ENCODE measurements around the gene LRRC72.
"Not testable (repeated sequence)": the region's sequence is repeated elsewhere in the genome, so short reads cannot be mapped to it uniquely, and the experiment has no call there.

LRRC72 gene

DNA sequence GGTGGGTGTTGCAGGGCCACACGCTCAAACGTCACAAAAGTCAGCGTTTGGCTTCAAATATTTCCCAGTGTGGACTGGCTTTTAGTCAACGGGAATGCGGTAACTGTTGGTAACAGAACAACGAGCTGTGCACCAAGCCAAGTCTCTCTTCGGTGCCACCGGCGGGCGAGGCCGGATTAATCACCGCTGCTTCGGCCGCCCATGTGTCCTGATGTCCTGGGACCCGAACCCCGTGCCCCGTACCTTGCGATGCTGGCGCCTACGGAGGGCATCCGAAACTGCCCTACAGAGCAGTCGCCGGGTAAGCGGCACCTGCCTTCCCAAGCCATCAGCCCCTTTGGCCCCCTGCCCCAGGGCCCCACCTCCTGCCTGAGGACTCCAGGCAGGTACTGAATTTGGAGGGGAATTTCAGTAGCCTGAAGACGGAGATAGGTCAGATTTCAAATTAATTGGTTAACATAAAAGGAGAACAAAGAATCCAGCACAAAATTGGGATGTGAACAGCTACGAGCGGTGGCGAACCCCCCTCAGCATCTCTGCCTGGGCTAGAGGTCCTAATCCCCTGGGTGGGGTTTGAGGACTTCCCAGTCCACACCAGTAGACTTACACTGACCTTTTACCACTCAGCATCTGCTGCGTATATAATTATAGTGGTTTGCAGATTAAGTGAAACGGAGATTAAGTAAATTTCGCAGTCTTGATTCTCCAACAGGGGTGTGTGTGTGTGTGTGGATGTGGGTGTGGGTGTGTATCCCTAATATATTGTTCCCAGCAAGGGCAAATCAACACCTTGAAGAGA lies at the start of gene LRRC72:
Gene LRRC72, plus strand, starts transcription at position 84 of the 799 bp plus-strand sequence. Its CDS starts 128 bp downstream, at position 212.
- DNase-seq = no peak

DNA sequence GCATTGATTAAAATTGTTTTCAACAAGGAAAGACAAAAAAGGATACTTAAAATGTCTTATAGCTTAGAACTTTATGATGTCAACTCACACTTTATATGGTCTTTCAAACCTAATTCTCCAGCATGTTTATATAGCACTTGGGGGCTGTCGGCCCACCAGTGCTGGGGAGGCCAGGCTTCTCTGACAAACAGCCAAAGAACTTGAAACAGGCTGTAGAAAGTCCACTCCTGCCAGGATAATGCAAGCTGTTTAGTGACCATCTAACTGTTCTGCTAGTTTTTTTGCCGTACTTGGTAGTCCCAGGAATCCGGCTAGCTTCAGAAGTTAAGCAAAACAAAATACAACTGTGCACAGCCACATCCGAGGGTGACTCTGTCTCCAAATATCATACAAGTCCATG lies 47.5 kb upstream of the LRRC72 start:
- DNase-seq = no peak

- no peak for DNase-seq
Measured at GRCh38 chr7:16479591-16479990, 47.0 kb upstream of the LRRC72 start.

DNA sequence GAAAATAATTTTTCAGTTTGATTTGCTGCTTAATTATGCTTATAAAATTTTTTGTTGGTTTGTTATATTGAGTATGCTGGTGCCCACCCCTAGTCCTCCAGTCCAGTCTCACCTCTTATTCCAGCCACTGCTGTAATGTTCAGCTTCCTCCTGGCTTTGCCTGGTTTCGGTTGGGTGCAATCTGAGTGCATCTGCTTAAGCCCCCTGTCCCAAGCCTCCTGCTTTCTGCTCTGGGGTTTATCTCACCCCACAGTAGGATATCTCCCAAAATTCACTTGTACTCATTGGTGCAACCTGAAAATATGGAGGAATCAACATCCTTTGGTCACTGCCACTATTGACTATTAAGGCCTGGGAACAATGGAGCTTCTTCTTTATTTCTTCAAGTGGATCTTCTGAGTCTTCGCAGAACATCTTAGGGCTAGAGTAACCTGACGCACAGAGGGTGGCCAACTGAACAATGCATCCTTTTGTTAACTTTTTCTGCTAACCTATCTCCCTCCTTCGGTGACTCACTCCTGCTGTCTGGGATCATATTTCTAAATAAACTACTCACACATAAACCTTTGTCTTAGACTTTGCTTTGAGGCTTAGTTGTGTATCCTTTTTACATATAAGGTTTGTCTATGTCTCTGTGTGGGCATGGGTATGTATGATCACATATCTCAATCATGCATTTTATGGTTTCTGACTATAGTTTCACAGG lies 42.0 kb upstream of the LRRC72 start:
- DNase-seq = no peak

DNA sequence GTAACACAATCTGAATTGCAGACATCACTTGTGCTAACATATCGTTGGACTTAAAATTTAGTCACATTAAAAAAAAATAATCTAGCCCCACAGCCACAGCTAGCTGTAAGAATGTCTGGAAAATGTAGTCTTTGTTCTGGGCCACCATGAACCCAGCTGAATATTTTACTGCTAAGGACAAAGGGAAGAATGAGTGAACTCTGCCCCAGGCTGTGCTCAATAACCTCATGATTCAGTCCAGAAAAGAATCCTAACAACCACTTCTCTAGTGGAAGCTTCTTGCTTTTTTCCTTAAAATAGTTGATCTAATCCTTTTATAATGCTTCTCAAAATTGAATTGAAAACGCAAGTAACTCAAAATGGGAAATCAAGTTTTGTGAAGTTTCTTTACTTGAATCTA lies 35.5 kb upstream of the LRRC72 start:
- DNase-seq = no peak

DNA sequence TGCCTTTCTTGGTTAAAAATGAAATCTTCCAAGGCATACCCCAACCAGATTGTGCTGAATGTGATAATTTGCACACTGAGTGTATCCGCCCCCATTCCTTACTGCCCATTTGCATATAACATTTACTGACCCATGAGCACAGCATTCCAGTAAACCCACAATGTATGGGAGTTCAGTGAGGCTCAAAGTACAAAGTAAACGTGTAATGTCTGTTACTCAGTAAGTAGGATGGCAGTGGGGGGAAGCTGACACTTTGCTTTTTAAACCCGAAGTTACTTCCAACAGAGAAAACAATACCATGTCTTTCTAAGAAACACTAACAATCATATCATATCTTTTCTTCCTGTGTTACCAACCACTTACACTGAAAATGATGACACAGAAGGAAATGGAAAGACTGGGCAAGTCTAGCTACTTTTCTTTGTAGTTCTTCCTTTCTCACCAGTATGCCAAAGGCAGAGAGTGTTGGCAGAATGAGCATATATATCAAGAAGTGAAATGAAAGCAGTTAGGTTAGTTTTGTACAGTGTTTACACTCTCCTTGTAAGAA lies 34.0 kb upstream of the LRRC72 start:
- DNase-seq = no peak

DNA sequence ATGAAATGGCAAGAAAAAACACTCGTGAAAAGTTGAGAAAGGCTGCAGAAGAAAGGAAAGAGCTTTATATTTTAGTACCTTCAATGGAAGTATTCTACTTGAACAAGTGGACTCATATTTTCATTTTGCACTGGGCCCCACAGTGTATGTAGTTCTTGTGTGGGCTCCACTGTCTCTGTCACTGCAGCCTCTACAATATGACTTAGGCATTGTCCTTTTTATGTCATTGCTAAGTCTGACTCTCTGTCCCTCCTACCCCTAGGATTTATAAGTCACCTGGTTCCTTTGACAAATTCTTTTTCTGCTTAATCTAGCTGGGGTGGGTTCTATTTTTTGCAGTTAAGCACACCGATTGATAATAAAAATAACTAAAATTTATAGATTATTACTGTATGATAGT lies 33.4 kb upstream of the LRRC72 start:
- no peak for DNase-seq

DNA sequence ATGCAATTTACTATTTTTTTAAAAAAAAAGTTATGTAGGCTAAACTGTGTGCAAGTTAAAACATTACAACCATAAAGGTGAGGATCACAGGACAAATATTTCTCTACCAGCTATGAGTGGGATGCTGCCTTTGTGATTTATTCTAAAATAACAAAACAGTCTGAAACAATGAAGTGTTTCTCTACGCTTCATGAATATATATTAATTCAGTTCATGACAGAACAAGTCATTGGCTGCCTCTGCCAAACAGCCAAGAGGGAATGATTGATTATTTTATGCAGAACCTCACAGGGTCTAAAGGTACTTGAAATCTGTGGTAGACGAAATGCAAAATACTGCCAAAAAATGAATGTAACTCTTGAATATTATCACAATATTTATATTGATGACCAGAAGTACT lies 32.1 kb upstream of the LRRC72 start:
- no peak for DNase-seq

DNA sequence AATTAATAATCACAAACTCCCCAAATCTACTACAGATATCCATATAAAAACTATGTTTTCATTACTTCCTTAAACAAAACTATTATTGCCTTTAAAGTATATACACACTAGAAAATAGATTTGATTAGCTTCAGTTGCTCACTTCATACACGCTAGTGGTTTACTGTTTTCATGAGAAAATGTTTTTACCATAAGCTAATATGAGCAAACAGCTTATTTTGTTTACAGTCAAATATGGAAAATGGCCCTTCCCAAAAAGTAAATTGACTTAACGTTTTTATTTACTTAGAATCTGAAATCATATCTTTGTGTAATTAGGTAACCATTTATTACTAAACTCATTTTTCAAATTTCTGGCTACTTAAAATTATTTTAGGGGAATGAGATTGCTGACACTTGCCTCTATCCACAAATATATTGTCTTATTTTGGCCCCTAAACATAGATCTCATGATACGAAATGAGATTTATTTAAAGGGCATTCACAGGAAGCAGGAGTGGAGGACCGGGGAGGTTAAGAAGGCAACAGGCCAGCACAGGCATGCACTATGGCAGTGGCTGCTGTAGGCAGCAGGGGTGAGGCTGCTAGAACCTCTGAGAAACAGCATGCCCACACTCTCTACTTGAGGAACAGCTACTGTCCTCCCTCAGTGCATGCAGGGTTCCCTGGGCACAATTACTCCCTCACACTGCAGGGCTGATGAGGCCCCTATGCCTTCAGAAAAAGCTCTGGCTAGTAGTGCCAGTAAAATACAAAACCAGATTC lies 31.5 kb upstream of the LRRC72 start:
- no peak for DNase-seq

- DNase-seq = no peak
Measured at GRCh38 chr7:16498122-16498521, 28.5 kb upstream of the LRRC72 start.

DNA sequence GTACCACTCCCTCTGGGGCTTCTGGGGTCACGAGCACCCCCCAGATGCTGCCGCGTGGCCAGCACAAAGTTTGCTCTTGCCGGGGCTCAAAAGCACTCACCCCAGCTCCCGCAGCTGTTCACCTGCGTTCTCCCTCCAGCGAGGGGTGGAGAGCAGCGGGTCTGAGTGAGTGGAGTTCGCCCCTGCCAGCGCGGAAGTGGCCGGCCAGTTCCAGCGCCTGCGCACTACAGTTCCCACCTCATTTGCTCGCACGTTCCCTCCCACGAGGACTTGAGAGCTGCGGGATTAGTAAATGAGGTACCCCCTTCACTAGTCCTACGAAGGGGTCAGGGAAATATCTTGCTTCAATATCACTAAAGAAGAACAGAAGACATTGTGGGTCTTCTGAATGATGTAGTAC lies 24.3 kb upstream of the LRRC72 start:
- no peak for DNase-seq

- DNase-seq = no peak
Measured at GRCh38 chr7:16504019-16504418, 22.6 kb upstream of the LRRC72 start.

- not testable (repeated sequence) for DNase-seq
Measured at GRCh38 chr7:16506422-16506821, 20.2 kb upstream of the LRRC72 start.

DNA sequence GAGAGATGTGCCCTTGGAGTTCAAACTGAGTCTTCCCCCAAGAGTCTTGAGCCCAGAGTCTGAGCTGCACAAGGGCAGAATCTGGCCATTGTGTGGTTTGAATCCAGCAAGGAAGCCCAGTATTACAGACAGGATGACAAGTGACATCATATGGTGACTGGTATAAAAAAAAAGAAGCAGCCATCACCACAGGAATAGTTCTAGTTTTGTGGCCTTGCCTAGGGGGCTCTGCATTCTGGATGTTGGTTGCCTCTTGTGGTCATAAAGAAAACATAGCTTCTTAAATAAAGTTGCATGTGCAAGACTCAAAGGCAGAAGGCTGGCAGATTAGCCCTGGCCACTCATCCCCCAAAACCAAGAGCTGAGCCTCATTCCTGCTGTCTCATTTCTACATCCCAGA lies 16.8 kb upstream of the LRRC72 start:
- DNase-seq = no peak

DNA sequence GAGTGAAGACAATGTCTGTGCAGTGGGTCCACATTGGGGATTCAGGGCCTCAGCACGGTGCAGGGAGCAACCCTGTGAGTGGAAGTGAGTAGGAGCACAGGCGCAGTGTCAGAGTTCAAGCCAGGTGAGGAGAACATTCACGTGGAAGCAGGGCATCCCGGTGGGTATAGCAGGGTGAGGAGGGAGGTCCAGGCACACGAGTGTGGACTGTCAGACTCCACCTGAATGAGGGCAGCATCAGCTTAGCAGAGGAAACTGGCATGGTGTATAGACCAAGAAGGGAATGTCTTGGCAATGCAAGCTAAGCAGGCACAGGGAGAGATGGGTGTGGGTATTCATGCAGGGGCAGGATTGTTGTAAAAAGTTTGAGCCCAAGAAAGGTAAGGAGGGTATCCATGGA lies 15.3 kb upstream of the LRRC72 start:
- no peak for DNase-seq

- no peak for DNase-seq
Measured at GRCh38 chr7:16512097-16512496, 14.5 kb upstream of the LRRC72 start.

DNA sequence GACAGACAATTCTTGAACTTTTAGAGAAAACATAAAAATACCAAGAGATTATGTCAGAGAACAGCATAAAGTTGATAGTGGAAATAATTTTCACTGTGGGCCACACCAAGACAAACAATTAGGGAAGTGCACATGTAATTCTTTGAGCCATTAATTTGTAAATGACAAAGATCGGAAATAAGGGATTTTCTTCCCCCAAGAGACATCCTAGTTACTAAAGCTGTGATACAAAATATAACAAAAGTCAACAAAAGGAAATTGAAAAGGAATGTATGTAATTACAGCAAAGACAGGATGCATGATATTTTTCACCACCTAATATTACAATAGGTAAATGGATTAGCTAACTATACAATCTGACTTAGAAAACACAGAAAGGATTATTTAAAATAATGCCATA lies 12.4 kb upstream of the LRRC72 start:
- DNase-seq = no peak

DNA sequence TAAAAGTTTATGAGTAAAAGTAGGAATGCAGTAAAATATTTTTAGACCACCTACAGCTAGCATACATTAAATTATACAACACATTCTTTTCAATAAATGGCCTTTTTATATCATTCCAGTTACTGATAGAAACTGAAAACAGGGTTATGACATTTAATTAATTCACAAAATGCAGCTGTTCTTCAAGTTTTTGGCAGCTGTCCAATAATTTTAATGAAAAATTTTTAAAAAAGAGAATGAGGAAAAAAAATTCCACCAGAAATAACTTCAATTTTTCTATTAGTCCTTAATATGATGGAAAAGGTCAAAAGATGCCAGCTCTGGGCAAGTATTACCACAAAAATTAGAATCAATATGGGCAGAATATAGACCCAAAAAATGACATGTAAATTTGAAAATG lies 11.9 kb upstream of the LRRC72 start:
- DNase-seq = no peak

- DNase-seq = no peak
Measured at GRCh38 chr7:16515785-16516685, 10.6 kb upstream of the LRRC72 start.

- not testable (repeated sequence) for DNase-seq
Measured at GRCh38 chr7:16519985-16520384, 6.6 kb upstream of the LRRC72 start.

- DNase-seq = no peak
Measured at GRCh38 chr7:16524332-16524731, 2.3 kb upstream of the LRRC72 start.

- DNase-seq = no peak
Measured at GRCh38 chr7:16528520-16528919, 1.9 kb downstream of the LRRC72 start.

All from amniotic stem cell (primary cell).